ENCODE results near the gene HBQ1.
A peak's percentile ranks its signal among the peaks of the same experiment; 100 is the strongest.
"Not testable (repeated sequence)": the region's sequence is repeated elsewhere in the genome, so short reads cannot be mapped to it uniquely, and the experiment has no call there.

The HBQ1 gene

GRCh38 chr16:204046-204445 lies 23.8 kb downstream of the HBQ1 start:
- DNase-seq (ENCODE audit: low spot score); FAIRE-seq: not testable (repeated sequence)

DNA sequence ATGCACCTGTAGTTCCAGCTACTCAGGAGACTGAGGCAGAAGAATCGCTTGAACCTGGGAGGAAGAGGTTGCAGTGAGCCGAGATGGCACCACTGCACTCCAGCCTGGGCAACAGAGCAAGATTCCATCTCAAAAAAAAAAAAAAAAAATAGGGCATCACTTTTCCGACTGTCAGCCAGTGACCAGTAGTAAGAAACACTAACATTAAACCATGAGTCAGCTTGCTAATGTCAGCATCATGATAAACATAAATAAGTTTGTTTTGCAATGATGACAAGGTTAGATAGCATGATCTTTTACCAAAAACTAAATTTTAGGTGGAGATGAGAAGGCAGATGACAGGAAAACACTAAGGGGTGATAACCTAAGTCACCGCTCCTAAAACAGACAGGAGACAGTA lies 29.1 kb downstream of the HBQ1 start:
- not testable (repeated sequence) for FAIRE-seq; DNase-seq (ENCODE audit: low spot score)

DNA sequence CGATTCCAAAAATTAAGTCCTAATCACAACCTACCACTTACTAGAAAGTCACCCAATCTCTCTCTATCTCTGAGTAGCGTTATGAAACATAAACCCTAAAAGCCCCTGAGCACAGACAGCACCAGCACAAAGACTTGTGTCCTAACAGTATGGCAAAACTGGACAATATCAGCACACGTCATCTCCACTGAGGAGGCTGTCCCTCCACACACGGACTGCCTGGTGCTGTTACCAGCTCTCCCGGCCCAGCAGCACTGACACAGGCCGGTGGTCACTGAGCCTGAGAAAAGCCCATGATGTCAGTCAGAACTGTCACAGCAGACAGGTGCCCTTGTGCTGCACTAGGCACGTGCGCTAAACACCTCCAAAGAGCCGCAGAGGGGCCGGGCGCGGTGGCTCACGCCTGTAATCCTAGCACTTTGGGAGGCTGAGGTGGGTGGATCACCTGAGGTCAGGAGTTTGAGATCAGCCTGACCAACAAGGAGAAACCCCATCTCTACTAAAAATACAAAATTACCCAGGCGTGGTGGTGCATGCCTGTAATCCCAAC lies 31.4 kb downstream of the HBQ1 start:
- not testable (repeated sequence) for FAIRE-seq; DNase-seq (ENCODE audit: low spot score)

DNA sequence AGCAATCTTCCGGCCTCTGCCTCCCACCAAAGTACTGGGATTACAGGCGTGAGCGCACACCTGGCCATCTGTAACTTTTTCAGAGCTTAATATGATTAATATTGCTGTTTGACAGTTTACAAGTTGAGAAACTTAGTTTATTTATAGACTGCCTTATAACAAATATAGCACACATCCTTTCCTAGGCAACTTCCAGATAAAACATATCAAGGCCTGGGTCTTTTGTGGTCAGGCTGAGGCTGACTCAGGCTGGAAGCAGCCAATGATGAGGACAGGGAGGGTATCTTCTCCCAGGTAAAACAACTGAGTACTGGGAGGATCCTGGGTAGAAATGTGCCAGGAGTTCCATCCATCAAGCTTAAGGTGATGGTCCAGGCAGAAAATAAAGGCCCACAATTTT lies 32.7 kb downstream of the HBQ1 start:
- FAIRE-seq: no peak
- DNase-seq (ENCODE audit: low spot score): no peak

- no peak for DNase-seq (ENCODE audit: low spot score)
- no peak for FAIRE-seq
These were observed 39.8 kb downstream of the HBQ1 start for GRCh38 chr16:220021-220420.

DNA sequence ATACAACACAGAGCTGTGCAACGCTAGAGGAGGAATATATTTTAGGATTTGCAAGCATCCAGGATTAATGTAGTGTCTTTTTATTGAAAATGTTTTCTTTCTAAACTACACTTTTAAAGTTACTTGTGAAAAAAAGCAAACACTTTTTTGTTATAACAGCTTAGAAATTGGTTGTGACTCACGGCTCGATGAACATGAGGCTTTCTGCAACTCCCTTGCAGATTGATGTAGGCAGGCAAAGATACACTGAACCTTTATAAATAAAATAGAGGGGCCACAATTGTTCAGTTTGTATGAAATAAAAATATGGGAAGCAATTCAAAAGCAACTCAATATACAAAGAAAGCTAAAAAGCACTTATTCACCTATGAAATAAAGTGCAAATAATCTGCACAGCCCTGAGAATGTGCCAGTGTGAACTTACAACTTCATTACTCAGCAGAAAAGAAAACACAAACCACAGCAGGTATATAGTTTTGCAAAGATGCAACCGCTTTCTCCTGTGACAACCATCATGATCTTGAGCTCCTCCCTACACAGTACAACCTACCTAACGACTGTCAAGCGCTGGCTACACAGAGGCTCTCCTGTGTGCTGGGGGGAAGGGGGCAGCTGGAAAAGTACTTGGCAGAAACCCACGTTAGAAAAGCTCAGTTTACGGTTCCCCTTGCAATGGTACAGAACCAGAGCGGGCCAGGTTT lies 48.0 kb downstream of the HBQ1 start:
- DNase-seq (ENCODE audit: low spot score) (no peak), FAIRE-seq (no peak)

DNA sequence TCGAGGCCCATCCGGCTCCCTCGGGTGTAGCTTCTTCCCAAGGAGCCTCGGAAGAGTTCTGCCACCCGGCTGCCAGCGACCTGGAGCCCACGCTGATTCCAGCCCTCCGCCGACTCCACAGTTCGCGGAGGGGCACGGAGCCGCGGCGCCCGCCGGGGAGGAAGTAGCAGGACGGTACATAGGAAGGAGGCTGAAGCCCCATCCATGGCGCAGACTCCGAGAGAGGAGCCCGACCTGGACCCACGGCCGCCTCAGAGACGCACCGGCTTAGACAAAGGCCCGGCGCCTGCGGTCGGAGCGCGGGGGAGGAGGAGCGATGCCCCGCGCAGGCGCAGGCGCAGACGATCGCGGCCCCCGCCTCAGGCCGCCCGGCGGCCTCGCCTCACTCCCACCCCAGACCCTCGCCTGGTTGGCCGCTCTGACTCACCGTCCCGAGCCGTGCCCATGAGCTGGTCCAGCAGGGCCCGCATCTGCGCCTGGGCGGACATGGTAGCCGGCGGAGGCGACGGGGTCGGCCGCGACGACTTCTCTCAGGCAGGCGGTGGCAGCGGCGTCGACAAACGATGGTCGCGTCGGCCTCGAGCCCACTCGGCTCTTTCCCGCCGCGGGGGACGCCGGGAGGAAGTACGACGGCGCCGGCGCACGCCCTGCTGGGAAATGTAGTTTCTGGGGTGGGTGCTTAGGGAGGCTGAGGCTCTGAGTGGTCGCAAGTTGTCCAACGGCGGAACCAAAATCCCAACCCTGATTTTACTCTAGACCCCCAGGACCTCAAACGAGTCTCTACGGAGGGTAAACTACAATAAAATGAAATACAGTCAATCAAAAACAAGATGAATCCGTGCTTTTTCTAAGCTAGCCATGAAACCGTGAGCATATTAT lies 48.8 kb downstream of the HBQ1 start, which contains the start of gene LUC7L:
LUC7L (minus strand) TSS at position 598 of the 879 bp plus-strand sequence; CDS start at position 488, 110 bp downstream.
- FAIRE-seq: no peak
- peak; percentile 60 for DNase-seq (ENCODE audit: low spot score)

DNA sequence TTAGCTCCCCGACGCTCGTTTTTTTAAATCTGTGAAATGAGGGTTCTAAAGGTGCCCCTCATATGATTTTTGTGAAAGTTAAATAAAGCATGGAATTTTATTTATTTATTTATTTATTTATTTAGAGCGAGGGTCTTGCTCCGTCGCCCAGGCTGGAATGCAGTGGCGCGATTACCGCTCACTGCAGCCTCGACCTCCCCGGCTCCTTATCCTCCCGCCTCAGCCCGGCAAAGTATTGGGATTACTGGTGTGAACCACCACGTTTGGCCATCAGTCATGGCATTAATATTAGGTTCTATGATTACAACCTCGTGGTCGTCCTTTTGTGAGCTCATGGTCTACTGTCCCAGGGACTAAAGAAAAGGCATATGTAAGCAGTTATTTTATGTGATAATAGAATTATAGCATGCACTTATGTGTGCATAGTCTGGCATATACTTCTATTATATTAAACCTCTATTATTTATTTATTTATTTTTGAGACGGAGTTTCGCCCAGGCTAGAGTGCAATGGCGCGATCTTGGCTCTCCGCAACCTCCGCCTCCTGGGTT lies 49.5 kb downstream of the HBQ1 start:
- FAIRE-seq (no peak), DNase-seq (ENCODE audit: low spot score) (no peak)

- FAIRE-seq; DNase-seq (ENCODE audit: low spot score): not testable (repeated sequence)
These were observed 50.1 kb downstream of the HBQ1 start for GRCh38 chr16:230351-230750.

All from RCC 7860 (cell line).